ENCODE measurements around the gene PGLYRP2.
"Not testable (repeated sequence)": the region's sequence is repeated elsewhere in the genome, so short reads cannot be mapped to it uniquely, and the experiment has no call there.

The PGLYRP2 gene

GRCh38 chr19:15485768-15486167 lies 6.5 kb upstream of the PGLYRP2 start:
- FAIRE-seq: not testable (repeated sequence)

DNA sequence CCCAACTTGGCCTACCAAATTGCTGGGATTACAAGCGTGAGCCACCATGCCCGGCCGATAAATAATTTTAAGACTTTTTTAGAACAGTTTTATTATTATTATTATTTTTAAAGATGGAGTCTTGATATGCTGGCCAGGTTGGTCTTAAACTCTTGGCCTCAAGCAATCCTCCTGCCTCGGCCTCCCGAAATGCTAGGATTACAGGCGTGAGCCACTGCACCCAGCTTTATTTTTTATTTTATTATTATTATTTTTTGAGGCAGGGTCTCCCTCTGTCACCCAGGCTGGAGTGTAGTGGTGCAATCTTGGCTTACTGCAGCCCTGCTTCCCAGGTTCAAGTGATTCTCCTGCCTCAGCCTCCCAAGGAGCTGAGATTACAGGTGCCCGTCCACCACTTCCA lies 1.7 kb upstream of the PGLYRP2 start:
- FAIRE-seq: not testable (repeated sequence)

- no peak for FAIRE-seq
Observed at GRCh38 chr19:15476325-15476724, 3.0 kb downstream of the PGLYRP2 start.

GRCh38 chr19:15475611-15476010 lies 3.7 kb downstream of the PGLYRP2 start:
- no peak for FAIRE-seq

- no peak for FAIRE-seq
Observed at GRCh38 chr19:15475169-15475568, 4.1 kb downstream of the PGLYRP2 start.

GRCh38 chr19:15473821-15474220 lies 5.5 kb downstream of the PGLYRP2 start:
- FAIRE-seq: not testable (repeated sequence)

- no peak for FAIRE-seq
Observed at GRCh38 chr19:15471639-15472101, 7.6 kb downstream of the PGLYRP2 start.

DNA sequence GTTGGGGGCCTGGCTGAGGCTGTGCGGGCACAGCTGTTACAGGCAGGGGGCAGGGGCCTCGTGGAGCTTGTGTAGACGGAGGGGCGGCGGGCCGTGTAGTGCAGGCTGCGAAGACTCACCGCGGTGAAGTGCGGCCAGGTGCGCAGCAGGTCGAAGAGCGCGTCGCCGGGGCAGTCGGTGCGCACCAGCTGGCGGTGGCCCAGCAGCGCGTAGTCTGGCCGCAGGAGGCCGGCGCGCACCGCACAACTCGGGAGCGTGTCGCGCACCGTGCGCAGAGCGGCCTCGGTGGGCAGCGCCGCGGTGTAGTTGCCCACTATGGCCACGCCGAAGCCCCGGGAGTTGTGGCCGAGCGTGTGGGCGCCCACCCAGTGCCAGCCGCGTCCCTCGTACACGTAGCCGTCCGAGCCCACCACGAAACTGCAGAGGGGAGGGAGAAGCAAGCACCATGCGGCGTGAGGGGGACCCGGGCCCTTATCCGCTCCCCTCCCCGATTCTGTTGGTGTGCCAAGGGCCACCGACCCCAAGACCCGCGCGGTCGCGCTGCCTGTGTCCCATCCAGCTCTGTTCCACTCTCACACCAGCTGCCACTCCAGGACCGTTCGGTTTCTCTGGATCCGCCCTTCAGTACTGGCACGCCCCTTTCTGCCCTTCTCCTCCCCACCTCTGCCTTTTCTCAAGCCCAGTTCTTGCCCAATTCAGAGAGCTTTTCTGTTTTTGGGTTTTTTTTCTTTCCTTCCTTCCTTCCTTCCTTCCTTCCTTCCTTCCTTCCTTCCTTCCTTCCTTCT lies 9.6 kb downstream of the PGLYRP2 start:
- no peak for FAIRE-seq

GRCh38 chr19:15468675-15469512 lies 10.4 kb downstream of the PGLYRP2 start:
- FAIRE-seq: no peak

- no peak for FAIRE-seq
Observed at GRCh38 chr19:15467734-15468214, 11.5 kb downstream of the PGLYRP2 start.

DNA sequence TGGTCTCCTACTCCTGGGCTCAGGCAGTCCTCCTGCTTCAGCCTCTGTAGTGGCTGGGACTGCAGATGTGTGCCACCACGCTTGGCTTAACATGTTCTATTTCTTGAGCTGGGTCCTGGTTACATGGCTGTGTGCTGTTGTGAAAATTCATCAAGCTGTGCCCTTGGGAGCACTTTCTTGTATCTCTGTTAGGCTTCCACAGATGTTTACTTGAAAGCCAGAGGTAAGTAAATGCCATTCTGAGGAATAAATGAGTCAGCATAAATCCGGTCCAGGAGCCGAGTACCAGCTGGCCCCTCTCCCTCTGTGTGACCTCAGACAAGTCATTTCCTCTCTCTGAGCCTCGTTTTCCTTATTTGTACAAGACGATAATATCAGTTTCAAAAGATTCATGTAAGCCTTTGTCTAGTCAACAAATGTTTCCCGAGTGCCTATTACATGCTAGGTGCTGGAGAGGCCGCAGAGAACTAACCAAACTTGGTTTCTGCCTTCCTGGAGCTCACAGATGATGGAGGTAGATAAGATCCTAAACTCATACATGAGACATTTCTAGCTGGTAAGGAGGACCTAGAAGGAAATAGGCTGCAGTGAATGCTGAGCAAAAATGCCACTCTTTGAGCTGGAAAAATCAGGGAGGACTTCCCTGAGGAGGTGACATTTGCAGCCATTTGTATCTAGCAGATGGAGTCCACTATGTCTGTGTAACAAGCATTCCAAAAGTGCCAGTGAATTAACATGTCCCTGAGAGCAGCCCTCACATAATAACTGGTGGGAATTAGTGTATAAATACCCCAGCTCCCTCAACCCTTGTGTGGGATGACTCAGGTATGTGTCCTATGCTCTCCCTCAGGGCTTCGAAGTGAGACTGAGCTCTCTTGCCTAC lies 12.2 kb downstream of the PGLYRP2 start:
- FAIRE-seq: no peak

DNA sequence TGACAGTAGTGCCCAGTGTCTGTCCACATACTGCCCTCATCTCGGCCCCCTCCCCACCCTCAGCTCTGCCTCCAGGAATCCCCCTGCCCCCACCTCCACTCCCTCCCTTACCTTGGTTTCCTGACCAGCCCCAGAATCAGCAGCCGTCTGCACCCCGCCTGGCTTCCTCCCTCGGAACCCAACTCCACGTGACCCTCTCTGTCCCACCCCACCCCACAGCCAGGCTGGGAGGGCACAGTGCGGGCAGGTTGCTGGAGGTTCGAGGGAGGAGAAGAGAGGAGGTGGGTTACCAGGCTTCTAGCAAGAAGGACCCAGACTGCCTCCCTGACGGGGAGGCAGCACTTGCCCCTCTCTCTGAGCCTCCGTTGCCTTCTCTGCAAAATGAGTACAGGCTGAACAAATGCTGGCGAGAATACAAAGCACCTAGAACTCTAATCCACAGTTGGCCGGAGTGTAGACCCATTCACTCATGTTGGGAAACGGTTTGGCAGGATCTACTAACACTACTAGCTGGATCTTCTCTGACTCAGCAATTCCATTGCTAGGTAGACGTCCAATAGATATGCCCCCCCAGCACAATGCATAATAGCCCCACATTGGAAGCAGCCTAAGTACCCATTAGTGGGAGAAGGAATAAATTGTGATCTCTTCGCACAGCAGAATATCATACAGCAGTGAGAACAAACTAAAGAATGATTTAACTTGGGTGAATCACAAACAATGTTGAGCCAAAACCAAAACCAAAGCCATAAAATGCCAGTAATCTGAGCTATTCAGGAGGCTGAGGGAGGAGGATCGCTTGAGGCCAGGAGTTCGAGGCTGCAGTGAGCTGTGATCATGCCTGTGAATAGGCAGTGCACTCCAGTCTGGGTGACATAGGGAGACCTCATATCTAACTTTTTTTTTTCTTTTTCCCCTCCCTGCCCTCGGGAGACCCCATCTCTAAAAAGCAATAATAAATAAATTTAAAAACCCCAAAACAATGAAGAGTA lies 14.6 kb downstream of the PGLYRP2 start, which contains the start of gene RASAL3:
Gene RASAL3 (minus strand): TSS at position 151 of the 992 bp plus-strand sequence. CDS start 186 bp downstream, outside the sequence.
- FAIRE-seq: no peak

- FAIRE-seq: no peak
Observed at GRCh38 chr19:15463861-15464371, 15.4 kb downstream of the PGLYRP2 start.

GRCh38 chr19:15461694-15462093 lies 17.6 kb downstream of the PGLYRP2 start:
- FAIRE-seq: no peak

DNA sequence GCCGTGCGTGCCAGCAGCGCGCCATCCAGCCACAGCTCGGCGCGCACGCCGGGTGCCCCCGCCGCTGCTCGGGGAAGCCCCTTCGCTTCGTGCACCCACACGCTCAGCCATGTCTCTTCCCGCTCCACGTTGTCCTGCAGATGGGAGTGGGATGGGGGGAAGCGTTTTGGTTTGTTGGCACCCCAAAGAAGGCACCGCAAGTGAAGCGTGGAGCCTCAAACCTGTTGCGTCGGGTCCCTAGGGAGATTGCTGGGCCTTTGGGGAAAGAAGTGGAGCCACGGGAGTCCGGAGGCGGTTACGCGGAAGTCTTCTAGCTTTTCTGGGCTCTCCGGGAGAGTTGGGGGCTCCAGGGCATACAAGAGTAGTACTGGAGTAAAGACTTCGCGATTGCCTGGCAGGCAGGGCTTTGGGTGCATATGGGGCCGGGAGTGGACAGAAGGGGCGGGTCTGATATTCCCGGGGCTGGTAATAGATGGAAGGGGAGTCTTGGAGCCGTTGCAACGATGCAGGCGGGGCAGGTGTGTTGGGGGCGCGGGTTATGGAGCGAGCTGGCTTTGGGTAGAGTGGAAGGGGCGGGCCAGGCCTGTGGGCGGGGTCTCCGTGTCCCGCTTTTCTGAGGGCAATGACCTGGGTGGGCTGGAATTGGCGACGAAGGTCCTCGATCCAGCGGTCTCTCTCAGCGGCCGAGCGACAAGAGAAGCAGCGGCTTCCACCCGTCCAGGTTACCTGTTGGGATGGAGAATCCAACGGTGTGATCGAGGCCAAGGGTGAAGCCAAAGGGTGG lies 21.4 kb downstream of the PGLYRP2 start:
- FAIRE-seq: no peak

DNA sequence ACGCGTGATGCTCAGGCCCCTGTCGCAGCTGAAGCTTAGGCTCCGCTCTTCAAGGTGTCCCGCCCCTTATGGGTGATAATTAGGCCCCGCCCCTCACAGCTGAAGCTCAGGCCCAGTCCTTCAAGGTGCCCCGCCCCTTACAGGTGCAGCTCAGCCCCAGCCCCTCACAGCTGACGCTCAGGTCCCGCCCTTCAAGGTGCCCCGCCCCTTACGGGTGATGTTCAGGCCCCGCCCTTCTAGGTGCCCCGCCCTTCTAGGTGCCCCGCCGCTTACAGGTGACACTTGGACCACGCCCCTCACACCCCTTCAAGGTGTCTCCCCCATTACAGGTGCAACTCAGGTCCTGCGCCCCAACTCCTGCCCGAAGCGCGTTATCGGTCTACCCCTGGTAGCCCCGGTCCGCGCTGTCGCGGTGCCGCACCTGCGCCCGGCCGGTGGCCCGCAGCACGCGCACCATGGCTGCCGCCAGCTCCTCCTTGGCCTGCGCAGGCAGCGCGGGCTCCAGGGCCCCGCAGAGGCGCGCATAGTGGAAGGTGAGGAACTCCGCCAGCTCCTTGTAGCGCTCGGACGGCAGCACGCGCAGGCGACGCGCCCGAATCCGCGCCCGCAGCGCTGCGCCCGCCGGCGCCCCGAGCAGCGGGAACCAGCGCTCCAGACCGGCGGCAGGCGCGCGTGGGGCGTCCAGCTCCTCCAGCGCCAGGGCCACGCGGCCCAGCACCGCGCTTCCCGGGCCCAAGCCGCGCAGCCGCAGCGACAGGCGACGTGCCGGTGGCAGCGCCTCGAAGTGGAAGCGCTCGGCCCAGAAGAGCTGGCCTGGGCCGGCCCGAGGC lies 22.2 kb downstream of the PGLYRP2 start:
- FAIRE-seq: no peak

DNA sequence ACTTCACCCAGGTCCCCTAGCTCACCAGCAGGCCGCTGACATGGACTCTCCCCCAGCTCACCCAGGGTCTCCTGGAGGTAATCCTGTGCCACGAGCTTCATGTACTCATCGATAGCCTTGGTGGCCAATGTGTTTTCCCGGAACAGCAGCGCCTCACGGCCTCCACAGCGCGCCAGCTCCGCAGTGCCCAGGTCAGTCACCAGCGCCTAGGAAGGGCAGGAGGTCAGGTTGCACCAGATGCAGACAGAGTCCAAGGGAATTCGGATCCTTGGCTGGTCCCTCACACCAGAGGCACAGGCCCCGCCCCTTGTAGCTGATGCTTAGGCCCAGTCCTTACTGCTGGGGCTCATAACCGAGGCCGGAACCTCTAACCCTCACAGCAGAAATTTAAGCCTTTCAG lies 22.9 kb downstream of the PGLYRP2 start:
- no peak for FAIRE-seq

- no peak for FAIRE-seq
Observed at GRCh38 chr19:15455996-15456395, 23.3 kb downstream of the PGLYRP2 start.
